K562 (cell line): ENCODE measurements around the gene AIFM3. TPM values are rescaled to one million over a fixed set of nuclear protein-coding genes. Genes with fewer than 3 reads are reported as not detected.

ENCODE experiments used
- BRCA1 ChIP-seq, 2 experiments: fragments of 450-650 bp in 1 of 2; sonication (generic) in 1 of 2; formaldehyde crosslinking in 1 of 2; IDR thresholded peaks; 2 replicates each; pipeline versions ENCODE4 v1.5.0 to v1.6.1; 2017 to 2020; ENCODE audit warnings: mild to moderate bottlenecking in 1 of 2, missing genetic modification reagents in 1 of 2
- JUN ChIP-seq, 2 experiments: sonication (generic) in 1 of 2; formaldehyde crosslinking in 1 of 2; IDR thresholded peaks; 2 replicates each; pipeline versions ENCODE4 v1.6.1 to v1.8.0; 2012 to 2022; ENCODE audit warnings: borderline replicate concordance in 2 of 2, mild to moderate bottlenecking in 2 of 2, improper control_type of control experiment in 1 of 2, low read depth in 1 of 2, low read length in 1 of 2, missing genetic modification reagents in 1 of 2
- RHOXF2B ChIP-seq: fragments of 250-450 bp; sonication (Bioruptor Pico); conservative IDR thresholded peaks from 2 replicates; pipeline ENCODE4 v1.5.1; 2021
- ZBTB8A ChIP-seq: fragments of 450-650 bp; IDR thresholded peaks from 2 replicates; pipeline ENCODE4 v1.6.1; 2018; ENCODE audit warnings: mild to moderate bottlenecking, moderate library complexity; ENCODE audit not compliant: partially characterized antibody
- ZNF316 ChIP-seq: fragments of 450-650 bp; IDR thresholded peaks from 2 replicates; pipeline ENCODE4 v1.6.1; 2016
- polyA plus RNA-seq, 8 experiments: library from polyadenylated mRNA; depleted of rRNA in 4 of 8; stranded (reverse) in 5 of 8; unstranded in 3 of 8; fragments of >200 nt; fragmentation: Nextera tagmentation in 2 of 8; fragmentation: Illumina TruSeq in 1 of 8; extraction: Ambion mirVana in 2 of 8; extraction: Trizol in 1 of 8; gene quantifications; 2 replicates each; pipeline versions ENCODE4 v1.2.1 to v1.2.3, GENCODE V29; 2011 to 2014; ENCODE audit warnings: inconsistent platforms in 1 of 8, missing spikeins in 1 of 8
- total RNA-seq, 7 experiments: library from RNA; depleted of rRNA in 6 of 7; stranded (reverse); fragments of >200 nt in 6 of 7; fragmentation: Illumina TruSeq in 2 of 7; extraction: Trizol in 2 of 7; gene quantifications; 2 replicates each; pipeline versions ENCODE4 v1.2.1 to v1.2.3, GENCODE V29; 2011 to 2021; ENCODE audit warnings: low replicate concordance in 1 of 7
- TF ChIP-seq, protein P1 (sequence below): fragments of 450-650 bp; formaldehyde crosslinking; IDR thresholded peaks from 2 replicates; pipeline ENCODE4 v1.4.0; 2020; ENCODE audit warnings: mild to moderate bottlenecking, moderate library complexity
- TF ChIP-seq, protein P2 (sequence below): fragments of 250-450 bp; sonication (Bioruptor Pico); IDR thresholded peaks from 2 replicates; pipeline ENCODE4 v1.4.0; 2020; ENCODE audit warnings: mild to moderate bottlenecking, moderate library complexity

The AIFM3 gene
- total and polyA plus RNA-seq, 9 of the 15 experiments (the other 6 are each of a cell fraction or from before 2014, with no cell fraction given): 0.03 to 0.20 (median 0.07) TPM; not detected in 1

DNA sequence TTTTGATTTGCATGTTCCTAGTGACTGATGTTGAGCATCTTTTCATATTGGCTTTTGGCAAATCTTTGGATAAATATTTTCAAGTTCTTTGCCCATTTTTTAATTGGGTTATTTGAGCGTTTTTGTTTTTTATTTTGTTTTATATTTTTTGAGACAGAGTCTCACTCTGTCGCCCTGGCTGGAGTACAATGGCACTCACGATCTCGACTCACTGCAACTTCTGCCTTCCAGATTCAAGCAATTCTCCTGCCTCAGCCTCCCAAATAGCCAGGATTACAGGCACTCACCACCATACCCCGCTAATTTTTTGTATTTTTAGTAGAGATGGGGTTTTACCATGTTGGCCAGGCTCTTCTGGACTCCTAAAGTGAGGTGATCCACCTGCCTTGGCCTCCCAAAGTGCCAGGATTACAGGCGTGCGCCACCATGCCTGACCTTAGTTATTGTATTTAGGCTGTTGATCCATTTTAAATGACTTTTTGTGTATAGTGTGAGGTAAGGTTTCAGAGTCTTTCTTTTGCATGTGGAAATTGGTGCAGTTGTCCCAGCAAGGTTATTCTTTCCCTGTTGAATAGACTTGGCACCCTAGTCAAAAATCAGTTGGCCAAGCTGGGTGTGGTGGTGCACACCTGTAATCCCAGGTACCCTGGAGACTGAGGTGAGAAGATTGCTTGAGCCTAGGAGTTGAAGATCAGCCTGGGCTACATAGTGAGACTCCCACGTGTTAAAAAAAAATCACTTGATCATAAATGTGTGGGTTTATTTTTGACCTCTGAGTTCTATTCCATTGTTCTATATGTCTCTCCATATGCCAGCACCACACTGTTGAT, 23.7 kb upstream of the AIFM3 start (continued):
- TF ChIP-seq, protein P1, sequence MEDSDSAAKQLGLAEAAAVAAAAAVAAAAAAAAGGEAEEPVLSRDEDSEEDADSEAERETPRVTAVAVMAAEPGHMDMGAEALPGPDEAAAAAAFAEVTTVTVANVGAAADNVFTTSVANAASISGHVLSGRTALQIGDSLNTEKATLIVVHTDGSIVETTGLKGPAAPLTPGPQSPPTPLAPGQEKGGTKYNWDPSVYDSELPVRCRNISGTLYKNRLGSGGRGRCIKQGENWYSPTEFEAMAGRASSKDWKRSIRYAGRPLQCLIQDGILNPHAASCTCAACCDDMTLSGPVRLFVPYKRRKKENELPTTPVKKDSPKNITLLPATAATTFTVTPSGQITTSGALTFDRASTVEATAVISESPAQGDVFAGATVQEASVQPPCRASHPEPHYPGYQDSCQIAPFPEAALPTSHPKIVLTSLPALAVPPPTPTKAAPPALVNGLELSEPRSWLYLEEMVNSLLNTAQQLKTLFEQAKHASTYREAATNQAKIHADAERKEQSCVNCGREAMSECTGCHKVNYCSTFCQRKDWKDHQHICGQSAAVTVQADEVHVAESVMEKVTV: peak; percentile 12; the same call in 1 of the 2 replicates
- no peak for TF ChIP-seq JUN (IDR thresholded peaks at IDR 0.05; ENCODE audit: borderline replicate concordance, low read depth, low read length)
- TF ChIP-seq JUN (CRISPR knock-in tag; IDR thresholded peaks at IDR 0.05; ENCODE audit: borderline replicate concordance): peak; percentile 61; the same call in 1 of the 2 replicates
- TF ChIP-seq ZNF316: no peak
- TF ChIP-seq RHOXF2B (CRISPR knock-in tag): 0 out of 2 replicates have a peak, but pooled peaks have one; percentile 5
- TF ChIP-seq BRCA1 (IDR thresholded peaks at IDR 0.05): no peak
- peak; percentile 82; the same call in 1 of the 2 replicates for TF ChIP-seq BRCA1 (CRISPR knock-in tag; IDR thresholded peaks at IDR 0.05)
- TF ChIP-seq ZBTB8A: no peak
- TF ChIP-seq, protein P2, sequence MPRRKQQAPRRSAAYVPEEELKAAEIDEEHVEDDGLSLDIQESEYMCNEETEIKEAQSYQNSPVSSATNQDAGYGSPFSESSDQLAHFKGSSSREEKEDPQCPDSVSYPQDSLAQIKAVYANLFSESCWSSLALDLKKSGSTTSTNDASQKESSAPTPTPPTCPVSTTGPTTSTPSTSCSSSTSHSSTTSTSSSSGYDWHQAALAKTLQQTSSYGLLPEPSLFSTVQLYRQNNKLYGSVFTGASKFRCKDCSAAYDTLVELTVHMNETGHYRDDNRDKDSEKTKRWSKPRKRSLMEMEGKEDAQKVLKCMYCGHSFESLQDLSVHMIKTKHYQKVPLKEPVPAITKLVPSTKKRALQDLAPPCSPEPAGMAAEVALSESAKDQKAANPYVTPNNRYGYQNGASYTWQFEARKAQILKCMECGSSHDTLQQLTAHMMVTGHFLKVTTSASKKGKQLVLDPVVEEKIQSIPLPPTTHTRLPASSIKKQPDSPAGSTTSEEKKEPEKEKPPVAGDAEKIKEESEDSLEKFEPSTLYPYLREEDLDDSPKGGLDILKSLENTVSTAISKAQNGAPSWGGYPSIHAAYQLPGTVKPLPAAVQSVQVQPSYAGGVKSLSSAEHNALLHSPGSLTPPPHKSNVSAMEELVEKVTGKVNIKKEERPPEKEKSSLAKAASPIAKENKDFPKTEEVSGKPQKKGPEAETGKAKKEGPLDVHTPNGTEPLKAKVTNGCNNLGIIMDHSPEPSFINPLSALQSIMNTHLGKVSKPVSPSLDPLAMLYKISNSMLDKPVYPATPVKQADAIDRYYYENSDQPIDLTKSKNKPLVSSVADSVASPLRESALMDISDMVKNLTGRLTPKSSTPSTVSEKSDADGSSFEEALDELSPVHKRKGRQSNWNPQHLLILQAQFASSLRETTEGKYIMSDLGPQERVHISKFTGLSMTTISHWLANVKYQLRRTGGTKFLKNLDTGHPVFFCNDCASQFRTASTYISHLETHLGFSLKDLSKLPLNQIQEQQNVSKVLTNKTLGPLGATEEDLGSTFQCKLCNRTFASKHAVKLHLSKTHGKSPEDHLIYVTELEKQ: no peak
